ENCODE measurements around the gene DCC.

DNA sequence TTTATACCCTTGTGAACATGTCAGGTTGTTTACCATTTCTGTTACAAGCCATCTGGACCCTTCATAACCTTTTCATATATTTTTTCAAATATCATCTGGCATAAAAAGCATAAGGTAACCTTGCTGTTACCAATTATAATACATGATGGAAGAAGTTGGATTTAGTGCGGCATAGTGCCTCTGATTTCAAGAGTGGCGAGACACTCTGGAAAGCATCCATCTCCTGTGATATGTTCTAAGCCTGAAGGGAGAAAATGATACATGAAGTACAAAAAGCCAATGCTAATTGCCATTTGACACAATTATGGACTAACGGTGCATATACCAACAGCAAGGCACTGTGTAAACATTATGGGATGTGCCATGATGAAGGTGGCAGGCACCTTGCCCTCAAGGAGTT, 75.1 kb downstream of the DCC start:
- TF ChIP-seq, protein P1, sequence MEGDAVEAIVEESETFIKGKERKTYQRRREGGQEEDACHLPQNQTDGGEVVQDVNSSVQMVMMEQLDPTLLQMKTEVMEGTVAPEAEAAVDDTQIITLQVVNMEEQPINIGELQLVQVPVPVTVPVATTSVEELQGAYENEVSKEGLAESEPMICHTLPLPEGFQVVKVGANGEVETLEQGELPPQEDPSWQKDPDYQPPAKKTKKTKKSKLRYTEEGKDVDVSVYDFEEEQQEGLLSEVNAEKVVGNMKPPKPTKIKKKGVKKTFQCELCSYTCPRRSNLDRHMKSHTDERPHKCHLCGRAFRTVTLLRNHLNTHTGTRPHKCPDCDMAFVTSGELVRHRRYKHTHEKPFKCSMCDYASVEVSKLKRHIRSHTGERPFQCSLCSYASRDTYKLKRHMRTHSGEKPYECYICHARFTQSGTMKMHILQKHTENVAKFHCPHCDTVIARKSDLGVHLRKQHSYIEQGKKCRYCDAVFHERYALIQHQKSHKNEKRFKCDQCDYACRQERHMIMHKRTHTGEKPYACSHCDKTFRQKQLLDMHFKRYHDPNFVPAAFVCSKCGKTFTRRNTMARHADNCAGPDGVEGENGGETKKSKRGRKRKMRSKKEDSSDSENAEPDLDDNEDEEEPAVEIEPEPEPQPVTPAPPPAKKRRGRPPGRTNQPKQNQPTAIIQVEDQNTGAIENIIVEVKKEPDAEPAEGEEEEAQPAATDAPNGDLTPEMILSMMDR (conservative IDR thresholded peaks at IDR 0.05; ENCODE audit: low read depth, low read length): no peak
- TF ChIP-seq EZH2 (IDR thresholded peaks at IDR 0.05; ENCODE audit: low read length, unreplicated experiment) (no peak), EZH2phosphoT487 (IDR thresholded peaks at IDR 0.05; ENCODE audit: borderline replicate concordance, low read length) (no peak)

Data from PC-3 (cell line).